NCI-H1417 treated with DMSO at 0.1 percent for 48 hours (cell line): ENCODE measurements around the gene TP73.
"Not testable (repeated sequence)": the region's sequence is repeated elsewhere in the genome, so short reads cannot be mapped to it uniquely, and the experiment has no call there.

Source experiments
- DNase-seq: peaks from one replicate; lab custom pipeline; 2025; lab: John Stamatoyannopoulos, UW

Gene TP73

DNA sequence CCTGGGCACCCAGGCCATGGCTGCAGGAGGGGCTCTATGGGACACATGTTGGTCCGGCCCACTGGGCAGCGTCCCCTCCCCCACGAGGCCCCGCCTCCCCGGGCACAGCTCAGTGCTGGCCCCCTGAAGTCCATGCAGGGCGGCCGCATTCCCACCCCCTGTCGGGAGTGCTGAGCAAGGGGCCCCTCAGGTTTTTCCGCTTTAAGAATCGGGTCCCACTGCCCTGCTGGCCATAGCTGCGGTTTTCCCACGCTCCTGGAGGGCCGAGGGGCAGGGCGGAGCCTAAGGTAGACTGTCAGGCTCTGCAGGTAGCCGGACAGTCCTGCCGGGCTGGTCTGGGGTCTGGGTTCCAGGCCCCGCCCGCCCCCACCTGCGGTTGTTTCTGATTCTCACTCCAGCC, 56.5 kb downstream of the TP73 start:
- no peak for DNase-seq

DNA sequence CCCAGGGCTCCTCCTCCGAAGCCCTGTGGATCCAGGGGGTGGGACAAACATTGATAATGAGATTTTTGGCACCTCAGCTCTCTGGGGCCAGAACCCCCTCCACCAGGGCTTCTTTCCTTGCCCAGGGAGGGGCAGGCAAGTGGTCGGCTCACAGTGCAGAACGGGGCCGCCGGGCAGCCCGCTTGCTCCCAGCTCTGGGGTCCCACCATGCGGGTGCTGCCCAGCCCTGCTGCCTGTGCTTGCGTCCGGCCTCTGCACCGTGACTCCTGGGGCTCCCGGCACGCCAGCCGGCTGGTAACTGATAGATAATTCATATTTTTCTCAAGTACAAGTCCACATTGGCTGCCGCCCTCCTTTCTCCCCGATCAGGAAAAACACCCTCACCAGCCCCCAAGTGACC, 57.9 kb downstream of the TP73 start:
- DNase-seq = no peak

DNA sequence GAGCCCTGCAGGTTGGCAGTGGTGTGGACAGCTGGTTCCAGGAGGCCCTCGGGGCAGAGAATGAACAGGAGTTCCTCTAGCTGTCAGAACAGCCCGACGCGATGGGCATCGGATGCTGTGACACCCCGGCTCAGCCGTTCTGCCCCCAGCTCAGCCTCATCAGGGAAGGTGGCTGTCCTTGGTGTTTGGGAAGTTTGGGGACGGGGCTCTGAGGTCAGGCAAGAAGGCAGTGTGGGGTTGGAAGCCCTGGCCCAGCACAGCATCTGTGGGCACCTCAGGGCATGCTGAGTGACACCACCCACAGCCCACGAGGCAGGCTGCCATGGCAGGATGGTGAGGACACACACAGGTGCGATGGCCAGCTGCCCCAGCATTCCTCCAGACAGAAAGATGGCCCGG, 59.1 kb downstream of the TP73 start:
- no peak for DNase-seq

DNA sequence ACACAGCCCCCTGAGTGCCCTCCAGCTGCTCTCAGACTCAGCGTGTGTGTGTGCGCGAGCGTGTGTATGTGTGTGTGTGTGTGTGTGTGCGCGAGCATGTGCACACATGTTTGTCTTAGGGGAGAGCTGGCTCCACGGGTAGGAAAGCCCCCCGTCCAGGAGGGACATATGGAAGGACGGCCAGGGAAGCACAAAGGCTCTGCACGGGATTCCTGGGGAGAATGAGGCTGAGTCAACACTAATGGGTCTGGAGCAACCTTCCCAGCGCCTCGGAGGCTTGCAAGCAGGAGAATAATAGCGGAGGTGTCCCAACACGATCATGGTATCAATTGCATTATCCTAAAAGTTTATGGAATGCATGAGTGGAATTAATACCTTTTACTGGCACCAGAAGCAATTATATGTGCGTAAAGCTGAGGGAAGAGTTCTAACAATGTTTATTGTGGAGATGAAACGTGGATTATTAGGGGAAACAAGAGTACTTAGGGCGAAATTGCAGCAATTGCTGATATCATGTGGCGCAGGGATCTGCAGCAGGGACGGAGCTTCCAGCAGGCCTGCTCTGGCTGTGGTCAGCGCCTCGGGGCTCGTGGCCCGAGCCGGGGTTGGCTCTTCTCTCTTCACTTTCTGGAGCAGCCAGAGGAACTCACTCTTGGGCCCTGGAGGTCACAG, 59.6 kb downstream of the TP73 start:
- DNase-seq = no peak

DNA sequence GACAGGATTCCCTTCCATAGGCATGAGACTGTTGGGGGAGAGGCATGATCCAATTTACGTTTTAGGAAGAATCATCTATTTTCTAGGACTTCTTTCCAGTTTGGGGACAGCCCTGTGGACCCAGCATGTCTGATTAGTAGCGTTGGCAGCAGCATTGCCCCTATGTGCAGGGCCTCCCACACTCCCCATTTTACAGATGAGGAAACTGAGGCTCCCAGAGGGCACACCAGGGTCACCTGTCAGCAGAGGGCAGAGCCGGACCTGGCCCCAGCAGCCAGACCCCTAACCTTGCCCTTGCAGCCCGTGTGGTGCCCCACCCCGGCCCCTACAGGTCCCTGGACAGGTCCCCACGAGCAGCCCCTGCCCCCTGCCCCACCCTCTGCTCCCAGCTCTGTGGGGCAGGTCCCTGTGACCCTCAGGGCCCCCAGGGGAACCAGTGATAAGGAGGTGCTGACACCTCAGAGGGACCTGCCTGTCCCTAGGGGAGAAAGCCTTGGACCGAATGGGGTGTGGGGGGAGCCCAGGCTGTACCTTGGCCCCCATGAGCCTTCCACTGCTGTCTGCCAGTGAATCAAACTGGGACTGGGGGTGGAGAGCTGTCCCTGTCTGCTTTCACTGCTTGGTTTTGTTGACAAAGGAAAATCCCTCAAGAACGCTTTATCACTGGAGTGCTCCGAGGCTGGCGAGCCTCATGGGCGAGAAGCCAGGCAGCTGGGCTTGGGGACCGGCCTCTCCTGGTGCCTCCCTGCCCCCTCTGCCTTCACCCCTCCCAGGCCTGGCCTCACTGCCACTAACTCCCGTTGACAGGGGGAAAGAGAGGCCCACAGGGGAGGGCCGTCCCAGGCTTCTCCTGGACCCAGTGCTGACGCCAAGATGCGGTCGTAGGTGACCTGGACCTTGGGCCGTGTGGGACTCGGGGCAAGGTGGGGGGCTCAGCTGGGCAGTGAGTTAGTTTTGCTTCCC, 60.5 kb downstream of the TP73 start:
- no peak for DNase-seq

DNA sequence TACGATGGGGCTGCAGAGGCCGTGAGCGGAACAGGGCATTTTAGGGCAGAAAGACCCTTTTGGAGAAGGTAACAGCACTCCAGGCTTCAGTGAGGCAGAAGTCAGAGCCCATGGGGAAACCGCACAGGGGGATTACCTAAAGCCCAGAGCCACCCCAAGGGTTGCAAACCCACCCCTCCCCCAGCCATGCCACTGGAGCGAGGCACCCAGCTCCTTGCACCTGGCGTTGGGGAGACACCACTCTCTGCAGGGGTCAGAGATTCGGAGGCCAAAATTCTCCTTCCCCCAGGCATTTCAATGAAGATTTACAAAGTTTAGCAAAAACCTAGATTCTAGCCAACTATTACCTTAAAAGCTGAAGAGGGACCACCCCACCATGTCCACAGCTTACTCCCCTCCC, 61.5 kb downstream of the TP73 start:
- DNase-seq = no peak

DNA sequence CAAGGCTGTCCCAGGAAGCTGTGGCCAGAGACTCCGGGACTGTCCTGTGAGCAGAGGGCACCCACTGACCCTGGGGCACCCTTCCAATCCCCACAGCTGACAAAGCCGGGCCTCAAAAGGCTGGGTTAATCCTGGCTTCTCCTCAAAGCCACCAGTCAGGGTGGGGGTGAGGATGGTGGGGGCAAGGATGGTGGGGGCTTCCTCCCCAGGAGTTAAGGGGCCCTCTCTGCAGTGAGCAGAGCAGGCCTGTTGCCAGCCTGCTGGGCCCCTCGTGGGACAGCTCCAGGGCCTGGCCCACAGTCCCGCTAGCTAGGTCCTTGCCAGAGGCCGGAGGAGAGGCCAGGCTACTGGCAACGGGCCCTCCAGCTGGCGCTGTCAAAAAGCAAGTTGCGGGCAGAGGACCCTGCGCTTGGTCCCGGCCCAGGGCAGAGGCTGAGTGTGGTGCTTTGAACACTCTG, 62.0 kb downstream of the TP73 start:
- DNase-seq = no peak

DNA sequence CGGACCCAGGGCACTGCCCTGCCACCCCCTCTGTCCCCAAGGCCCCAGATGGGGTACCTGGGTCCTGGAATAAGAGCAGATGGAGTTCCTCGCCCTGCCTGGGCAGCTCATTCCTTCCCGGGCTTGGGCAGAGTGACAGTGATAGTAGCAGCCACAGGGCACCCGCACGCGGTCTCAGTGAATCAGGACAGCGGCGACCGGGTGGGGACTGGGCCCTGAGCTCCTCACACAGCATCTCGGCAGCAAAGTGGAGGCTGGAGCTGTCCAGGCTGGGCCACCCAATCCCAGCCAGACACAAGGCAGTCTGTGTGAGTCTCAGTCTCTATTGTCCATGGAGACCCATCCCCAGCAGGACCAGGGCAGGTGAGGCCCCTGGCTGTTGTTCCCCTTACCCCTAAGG, 62.5 kb downstream of the TP73 start:
- DNase-seq = no peak

DNA sequence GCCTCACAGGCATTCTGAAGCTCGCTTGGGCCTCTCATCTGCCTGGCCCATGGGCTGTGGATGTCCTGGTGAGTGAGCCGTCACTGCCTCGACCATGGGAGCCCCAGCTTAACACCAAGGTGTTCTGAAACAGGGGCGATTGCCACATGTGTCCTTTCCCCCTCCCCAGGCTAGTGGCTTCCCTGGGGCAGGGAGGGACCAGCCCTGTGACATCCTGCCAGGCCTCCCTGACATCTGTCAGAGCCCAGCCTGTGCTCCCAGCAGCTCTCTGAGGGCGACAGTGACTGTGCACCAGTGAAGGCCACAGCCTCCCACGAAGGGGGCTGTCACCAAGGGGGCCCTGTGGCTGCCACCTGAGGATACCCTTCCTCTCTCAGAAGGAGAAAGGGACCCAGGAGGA, 64.0 kb downstream of the TP73 start:
- no peak for DNase-seq

DNA sequence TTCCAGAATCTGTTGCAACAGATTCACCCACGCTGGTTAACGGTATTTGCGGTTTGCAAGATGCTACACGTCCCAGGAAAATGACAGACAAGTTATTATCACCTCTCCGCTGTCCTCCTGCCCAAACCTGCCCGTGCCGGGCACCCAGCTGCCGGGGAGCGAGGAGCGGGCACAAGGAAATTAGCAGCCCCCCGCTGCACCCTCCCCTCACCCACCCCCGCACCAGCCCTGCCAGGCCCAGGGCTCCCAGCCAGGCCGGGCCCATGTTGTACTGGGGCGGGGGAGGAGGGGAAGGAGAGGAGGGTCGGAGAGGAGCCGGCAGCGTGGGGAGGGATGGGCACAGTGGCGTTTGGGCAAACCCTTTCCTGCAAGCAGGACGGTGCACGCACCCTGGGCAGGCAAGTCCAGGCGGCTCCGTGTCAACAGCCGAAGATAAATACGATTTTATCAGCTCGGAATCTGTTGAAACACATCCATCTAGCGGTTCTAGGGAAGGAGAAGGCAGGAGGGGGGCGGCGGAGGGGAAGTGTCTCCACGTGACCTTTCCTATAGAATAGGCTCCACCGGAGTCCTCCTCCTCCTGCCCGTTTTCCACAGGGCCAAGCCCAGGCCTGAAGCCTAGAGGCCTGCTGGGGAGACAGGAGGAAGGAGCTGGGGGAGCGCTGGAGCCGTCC, 64.9 kb downstream of the TP73 start:
- no peak for DNase-seq

DNA sequence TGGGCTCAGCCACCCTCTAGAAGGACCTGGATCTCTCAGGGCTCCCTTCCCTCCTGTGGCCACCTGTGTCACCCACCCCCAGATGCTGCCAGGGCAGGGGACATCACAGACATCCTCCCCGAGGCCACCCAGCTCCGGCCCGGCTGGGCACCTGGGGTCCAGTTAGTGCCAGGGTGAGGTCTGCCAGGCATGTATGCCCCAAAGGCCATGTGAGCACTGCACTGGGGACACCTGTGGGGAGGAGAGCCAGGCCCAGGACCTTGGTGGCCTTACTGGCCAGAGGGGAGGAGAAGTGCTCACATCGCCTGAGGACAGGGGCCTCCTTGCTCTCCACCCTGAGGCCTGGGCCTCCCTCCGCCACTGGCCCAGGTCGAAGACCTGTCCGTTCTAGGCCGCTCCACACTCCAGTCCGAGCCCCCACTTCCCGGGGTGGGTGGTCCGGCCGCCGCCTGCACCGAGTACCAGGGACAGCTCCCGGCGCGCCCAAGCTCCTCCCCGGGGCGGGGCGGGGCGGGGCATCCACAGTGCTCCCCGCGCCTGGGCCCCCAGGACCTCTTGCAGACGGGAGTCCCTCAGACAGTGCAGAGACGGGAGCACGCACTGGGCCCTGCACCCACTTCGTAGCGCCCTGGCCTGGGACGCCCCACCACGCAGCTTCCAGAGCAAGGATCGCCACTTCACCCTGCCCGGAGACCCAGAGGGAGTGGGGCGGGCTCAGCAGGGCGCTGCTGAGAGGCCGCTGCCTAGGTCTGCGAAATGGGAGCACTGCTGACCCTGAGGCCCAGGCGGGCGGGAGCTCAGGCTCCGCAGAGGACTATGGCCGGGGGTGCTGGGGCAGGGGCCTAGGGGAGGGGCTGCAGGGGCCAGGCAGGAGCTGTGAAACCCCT, 65.6 kb downstream of the TP73 start:
- DNase-seq = no peak

DNA sequence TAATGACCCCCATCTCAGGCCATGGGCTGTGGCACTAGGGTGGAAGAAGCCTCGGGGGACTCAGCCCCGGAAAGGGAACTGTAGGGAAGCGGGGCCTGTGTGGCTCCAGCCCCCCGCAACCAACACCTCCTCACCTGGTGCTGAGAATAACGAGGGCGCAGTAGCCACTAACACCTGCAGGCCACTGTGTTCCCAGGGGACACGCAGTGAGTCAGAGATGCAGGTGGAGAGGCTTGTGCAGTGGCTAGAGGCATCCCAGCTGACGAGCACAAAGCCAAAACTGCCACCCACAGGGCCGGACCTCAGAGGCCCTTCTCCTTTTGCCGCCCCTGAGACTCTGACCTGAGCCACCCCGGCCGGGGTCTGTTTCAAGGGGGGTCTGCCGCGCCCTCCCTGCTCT, 66.4 kb downstream of the TP73 start:
- no peak for DNase-seq

DNA sequence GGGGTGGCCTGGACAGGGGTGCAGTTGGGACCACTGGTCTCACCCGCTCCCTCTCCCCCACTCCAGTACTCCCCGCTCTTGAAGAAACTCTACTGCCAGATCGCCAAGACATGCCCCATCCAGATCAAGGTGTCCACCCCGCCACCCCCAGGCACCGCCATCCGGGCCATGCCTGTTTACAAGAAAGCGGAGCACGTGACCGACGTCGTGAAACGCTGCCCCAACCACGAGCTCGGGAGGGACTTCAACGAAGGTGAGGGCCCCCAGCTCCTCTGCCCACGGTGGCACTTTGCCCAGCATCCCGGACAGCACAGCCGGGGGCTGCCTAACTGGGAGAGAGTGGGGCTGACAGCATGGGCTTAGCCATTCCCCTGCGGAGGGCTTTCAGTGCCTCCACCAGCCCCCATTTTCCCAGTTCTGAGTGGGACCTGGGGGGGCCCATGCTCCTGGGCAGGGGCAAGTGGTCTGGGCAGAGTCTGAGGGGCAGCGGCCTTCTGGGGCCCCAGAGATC, 69.7 kb downstream of the TP73 start:
- DNase-seq = no peak

DNA sequence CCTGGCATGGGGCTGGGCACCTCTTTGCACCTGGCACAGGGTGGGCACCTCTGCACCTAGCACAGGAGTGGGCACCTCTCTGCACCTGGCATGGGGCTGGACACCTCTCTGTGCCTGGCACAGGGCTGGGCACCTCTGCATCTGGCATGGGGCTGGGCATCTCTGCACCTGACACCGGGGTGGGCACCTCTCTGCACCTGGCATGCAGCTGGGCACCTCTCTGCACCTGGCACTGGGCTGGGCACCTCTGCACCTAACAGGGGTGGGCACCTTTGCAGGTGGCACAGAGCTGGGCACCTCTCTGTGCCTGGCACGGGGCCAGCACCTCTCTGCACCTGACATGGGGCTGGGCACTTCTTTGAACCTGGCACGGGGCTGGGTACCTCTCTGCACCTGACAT, 70.5 kb downstream of the TP73 start:
- no peak for DNase-seq

DNA sequence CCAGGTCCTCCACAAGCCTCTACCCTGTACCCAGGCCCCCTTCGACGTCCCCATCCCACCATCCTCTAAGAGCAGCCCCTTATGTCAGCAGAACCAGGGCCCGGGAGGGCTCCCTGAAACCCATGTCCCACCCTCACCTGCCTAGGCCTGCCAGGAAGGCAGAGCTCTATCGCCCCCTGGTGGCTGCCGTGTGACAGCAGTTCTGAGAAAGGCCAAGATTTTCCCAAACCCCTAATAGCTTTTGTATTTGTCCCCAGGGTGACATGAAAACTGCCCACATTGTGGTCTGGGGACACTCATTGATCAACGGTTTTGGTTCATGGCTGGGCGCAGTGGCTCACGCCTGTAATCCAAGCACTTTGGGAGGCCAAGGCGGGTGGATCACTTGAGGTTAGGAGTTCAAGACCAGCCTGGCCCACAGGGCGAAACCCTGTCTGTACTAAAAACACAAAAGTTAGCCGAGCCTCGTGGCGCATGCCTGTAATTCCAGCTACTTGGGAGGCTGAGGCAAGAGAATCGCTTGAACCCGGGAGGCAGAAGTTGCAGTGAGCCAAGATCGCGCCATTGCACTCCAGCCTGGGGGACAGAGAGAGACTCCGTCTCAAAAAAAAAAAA, 72.2 kb downstream of the TP73 start:
- DNase-seq = not testable (repeated sequence)

DNA sequence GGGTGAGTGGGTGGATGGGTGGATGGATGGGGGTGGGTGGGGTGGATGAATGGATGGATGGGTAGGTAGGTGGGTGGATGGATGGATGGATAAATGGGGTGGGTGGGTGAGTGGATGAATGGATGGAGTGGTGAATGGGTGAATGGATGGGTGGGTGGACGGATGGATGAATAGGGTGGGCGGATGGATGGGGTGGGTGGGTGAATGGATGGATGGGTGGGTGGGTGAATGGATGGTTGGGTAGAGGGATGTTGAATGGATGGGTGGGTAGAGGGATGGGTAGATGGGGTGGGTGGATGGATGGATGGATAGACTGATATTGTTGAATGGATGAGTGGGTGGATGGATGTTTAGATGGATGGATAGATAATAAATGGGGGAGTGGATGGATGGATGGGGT, 73.0 kb downstream of the TP73 start:
- no peak for DNase-seq

DNA sequence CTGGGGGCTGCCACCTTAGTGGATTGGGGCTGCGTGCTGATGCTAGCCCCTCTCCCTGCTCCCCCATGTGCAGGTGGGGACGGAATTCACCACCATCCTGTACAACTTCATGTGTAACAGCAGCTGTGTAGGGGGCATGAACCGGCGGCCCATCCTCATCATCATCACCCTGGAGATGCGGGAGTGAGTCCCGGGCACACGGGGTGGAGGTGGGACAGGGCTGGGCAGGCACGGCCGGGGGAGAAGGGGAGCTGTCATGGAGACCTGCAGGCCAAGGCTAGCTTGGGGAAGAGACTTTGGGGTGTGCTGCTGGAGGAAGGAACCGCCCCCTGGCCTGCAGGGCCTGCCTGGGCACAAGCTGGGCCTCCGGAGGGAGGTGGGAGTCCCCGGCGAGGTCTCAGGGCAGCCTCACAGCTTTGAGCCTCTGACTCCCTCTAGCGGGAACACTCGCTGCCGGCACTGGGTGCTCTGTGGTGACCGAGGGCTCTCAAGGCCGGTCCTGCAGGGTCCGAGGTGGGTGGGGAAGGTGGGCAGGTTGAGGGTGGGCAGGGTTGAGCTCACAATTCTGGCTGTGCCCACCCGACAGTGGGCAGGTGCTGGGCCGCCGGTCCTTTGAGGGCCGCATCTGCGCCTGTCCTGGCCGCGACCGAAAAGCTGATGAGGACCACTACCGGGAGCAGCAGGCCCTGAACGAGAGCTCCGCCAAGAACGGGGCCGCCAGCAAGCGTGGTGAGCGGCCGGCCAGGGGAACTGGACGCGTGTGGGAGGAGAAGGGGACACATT, 74.9 kb downstream of the TP73 start:
- DNase-seq = no peak

DNA sequence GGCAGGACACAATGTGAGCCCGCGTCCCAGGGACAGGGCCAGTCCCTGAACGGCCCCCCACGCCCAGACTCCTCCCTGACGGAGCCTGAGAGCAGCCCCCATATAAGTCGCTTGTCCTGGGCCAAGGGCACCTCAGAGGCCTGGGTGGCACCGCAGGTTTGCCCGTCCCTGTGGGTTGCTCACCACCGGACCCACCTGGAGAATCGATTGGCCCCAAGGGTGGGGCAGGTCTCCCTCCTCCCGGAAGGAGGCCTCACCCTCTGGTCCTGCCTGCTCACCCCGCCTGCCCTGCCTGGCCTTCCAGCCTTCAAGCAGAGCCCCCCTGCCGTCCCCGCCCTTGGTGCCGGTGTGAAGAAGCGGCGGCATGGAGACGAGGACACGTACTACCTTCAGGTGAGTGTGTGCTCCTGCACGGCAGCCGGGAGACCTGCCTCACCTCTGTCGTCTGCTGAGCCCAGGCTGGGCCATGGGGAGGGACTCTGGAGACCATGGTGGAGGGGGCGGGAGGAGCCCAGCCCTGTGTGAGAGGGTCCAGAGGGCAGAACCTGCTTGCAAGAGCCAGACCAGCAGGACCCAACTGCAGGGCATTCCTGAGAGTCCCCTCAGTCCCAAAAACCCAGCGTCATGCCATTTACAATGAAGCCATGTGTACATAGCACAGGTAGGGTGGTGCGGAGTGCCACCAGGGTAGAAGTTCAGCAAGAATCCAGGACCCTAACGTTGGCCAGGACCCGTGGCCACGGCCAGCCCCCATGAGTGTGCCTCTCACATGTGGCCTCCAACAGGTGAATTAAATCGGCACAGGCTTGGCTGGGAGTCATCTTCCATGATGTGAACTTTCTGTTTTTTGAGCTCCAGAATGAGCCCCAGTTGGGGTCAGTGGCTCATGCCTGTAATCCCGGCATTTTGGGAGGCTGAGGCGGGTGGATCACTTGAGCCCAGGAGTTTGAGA, 75.8 kb downstream of the TP73 start:
- no peak for DNase-seq
